GM19035 (cell line): ENCODE results near the gene SSC5D.

Experiments
- ATAC-seq: cut with Tn5 transposase; IDR thresholded peaks from one replicate; pipeline ENCODE4 v1.9.1; 2021; ENCODE audit not compliant: unreplicated experiment

The SSC5D gene

GRCh38 chr19:55472463-55472862 lies 15.8 kb upstream of the SSC5D start:
- no peak for ATAC-seq

- no peak for ATAC-seq
These were observed 14.8 kb upstream of the SSC5D start for GRCh38 chr19:55473225-55474012.

- no peak for ATAC-seq
These were observed 13.7 kb upstream of the SSC5D start for GRCh38 chr19:55474269-55475265.

- ATAC-seq = peak; percentile 88
These were observed 12.0 kb upstream of the SSC5D start, which contains the start of gene ZNF628 for GRCh38 chr19:55476100-55476775. TSS of gene ZNF628 (plus strand) at chr19:55476617. CDS start at chr19:55479911, 3,294 bp downstream.

GRCh38 chr19:55477905-55478304 lies 10.3 kb upstream of the SSC5D start:
- no peak for ATAC-seq

GRCh38 chr19:55478364-55478763 lies 9.9 kb upstream of the SSC5D start:
- ATAC-seq = no peak

- no peak for ATAC-seq
These were observed 9.2 kb upstream of the SSC5D start for GRCh38 chr19:55479045-55479444.

GRCh38 chr19:55479451-55480230 lies 8.6 kb upstream of the SSC5D start:
- ATAC-seq = no peak

GRCh38 chr19:55481148-55481793 lies 7.0 kb upstream of the SSC5D start:
- ATAC-seq = no peak

- no peak for ATAC-seq
These were observed 6.5 kb upstream of the SSC5D start for GRCh38 chr19:55481794-55482155.

GRCh38 chr19:55482156-55482961 lies 5.9 kb upstream of the SSC5D start:
- no peak for ATAC-seq

GRCh38 chr19:55482967-55483705 lies 5.1 kb upstream of the SSC5D start:
- ATAC-seq = no peak

- ATAC-seq = no peak
These were observed 4.3 kb upstream of the SSC5D start for GRCh38 chr19:55483706-55484592.

GRCh38 chr19:55484593-55485438 lies 3.4 kb upstream of the SSC5D start, which contains the start of gene NAT14:
TSS of gene NAT14 (plus strand) at chr19:55485188. CDS start at chr19:55485709, 521 bp downstream.
- no peak for ATAC-seq

GRCh38 chr19:55485439-55486011 lies 2.7 kb upstream of the SSC5D start:
- ATAC-seq = no peak
